ENCODE results near the gene DNAJC13.

The DNAJC13 gene

DNA sequence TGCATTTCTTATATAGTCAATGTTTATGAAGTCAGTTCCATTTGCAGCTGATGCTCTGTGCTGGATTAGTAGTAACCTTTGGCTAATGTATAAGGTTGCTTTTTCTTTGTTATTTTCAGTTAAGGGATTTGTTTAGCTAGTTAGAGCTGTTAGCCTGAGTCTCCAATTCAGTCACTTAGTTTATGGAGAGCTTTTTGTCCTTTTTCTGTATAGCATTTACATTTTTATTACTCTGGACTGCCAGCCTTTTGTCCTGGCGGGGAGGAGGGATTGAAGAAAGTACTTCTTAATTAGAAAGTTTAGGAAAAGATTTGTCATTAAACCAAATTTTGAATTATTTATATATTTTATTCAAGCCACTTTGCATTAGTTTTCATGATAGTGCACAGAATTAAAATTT, 52.0 kb downstream of the DNAJC13 start:
- no peak for DNase-seq

DNA sequence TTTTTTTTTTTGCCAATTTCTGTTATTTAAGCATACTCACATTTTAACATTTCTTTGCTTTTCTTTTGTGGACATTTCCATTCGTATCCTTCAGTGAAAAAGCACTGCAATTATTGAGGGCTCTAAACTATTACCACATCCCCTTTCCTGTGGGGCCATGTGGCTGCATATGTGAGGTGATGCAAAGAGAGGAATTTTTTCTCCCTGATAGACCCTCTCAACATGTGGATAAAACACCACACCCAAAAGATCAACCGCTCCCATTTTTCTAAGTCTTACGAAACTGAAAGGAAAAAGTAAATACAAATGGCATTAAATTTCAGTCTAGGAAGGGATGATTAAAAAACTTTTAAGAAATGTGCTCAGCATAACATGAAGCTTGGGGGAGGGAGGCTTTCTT, 68.8 kb downstream of the DNAJC13 start:
- no peak for DNase-seq

DNA sequence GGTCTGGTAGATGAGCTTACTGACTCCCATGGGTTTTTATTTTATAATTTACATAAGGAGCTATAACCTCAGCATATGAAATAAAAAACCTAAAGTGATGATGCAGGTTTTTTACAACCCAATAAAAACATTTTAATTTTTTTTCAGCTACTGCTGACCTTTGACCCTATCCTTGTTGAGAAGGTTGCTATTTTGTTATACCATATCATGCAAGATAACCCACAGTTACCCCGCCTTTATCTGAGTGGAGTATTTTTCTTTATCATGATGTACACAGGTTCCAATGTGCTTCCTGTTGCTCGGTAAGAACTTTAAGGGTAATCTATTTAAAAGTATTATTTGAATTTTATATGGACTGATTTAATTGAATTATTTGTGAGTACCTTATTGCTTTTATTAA, 70.8 kb downstream of the DNAJC13 start:
- no peak for DNase-seq

DNA sequence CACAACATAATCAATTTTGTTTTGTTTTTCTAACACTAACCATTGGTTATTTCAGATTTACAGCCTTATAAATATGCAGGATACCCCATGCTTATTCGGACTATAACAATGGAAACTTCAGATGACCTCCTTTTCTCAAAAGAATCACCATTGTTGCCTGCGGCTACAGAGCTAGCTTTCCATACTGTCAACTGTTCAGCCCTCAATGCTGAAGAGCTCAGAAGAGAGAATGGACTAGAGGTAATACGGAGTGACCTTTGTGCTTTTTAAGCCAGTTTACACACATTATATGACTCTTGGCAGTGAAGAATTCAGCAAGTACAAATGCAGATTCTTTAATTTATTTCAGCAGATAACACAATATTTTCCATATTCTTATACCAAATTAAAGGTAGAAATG, 81.8 kb downstream of the DNAJC13 start:
- DNase-seq, result no peak

DNA sequence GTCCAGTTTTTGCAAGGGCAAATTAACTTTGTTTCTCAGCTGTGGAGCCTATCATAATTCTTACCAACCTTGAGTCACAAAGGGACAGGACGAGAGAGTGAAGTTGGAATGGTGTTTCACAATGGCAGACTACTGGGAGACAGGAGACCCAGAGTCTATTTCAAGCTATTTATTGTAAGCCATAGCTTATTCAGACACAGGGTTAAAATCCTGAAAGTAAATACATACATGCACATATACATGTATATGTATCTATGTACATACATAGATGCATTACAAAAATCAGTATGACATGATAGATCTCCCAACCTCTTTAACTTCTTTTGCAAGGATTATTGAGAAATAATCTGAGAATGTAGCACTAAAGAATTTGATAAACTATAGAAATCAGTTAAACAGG, 86.3 kb downstream of the DNAJC13 start:
- no peak for DNase-seq

DNA sequence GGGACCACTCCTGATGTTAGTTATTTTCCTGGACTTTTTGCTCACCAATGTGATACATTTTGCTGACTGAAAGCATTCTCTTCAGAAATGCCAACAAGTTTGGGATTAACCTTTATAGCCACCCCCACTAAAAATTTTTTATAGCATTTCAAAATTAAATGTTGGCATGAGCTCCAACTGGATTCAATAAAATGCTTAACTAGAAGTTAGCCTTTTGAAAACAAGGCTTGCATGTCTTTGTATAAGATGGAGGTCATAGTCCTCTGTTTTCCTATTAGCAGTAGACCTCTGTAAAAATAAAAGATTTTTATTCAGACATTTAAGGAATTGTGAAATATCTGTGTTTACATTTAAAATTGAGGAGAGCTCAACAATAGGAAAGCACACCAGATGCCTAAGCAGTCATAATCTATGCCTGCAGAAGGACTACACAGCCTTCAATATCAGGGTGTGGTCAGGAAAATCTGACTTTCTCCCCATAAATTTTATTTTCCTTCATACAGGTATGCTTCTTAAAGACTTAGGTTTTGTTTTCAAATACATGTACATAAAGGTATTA, 87.2 kb downstream of the DNAJC13 start:
- DNase-seq, result no peak

DNA sequence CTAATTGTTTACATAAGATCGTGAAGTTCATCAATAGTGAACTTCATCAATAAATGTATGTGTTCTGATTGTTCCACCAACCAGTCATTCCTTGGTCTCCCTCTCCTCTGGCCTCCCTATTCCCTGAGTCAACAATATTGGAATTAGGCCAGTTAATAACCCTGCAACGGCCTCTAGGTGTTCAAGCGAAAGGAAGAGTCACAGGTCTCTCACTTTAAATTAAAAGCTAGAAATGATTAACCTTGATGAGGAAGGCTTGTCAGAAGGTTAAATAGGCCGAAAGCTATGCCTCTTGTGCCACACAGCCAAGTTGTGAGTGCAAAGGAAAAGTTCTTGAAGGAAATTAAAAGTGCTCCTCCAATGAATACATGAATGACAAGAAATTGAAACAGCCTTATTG, 90.4 kb downstream of the DNAJC13 start:
- no peak for DNase-seq

DNA sequence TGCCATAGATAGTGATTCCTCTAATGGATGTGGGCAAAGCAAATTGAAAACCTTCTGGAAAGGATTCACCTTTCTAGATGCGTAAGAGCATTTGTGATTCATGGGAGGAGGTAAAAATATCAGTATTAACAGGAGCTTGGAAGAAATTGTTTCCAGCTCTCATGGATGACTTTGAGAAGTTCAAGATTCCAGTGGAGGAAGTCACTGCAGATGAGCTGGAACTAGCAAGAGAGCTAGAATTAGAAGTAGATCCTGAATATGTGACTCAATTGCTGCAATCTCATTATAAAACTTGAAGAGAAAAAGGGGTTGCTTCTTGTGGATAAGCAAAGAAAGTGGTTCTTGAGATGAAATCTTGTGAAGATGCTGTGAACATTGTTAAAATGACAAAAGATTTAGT, 91.8 kb downstream of the DNAJC13 start:
- DNase-seq, result no peak

DNA sequence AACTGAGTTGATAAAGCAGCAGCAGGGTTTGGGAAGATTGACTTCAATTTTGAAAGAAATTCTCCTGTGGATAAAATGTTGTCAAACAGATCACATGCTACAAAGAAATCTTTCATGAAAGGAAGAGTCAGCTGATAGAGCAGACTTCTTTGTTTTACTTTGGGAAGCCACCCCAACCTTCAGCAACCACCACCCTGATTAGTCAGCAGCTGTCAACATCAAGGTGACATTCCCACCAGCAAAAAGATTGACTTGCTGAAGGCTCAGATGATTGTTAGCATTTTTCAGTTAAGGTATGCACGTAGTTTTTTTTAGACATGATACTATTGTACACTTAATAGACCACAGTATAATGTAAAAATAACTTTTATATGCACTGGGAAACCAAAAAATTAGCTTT, 92.2 kb downstream of the DNAJC13 start:
- no peak for DNase-seq

DNA sequence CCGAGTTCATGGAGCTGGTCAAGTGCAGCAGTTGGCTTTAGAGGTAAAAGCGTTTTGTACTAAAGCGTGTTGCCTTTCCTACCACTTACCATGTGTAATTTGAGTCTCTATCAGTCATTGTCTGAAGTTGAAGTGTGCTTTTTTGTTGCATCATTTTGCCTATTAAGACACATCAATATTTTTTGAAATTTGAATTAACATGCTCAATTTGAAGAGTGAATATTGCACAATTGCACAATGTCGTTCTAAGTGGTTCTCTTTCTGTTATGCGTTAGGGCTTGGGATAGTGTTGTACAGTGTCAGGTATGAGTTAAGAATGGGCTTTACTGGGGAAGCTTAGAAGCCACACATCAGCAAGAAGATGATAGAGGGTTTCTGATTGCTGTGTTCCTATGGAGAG, 95.8 kb downstream of the DNAJC13 start:
- no peak for DNase-seq

DNA sequence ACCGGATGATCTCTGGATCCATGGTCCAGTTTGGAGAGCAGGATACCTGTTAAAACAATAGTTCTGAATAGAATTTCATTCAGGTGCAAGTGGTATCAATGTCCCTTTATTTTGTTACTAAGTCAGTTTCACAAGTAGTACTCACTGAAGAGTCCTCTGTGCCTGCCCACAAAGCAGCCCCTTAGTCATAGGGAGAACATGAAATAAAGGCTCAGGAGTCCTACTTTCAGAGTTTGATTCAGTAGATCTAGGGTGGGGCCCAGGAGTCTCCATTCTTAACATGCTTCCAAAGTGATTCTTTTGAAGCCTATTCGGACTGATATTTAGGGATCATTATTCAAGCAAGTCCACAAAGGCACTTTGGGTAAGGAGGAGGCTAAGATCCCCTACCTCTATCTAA, 100.0 kb downstream of the DNAJC13 start:
- DNase-seq, result no peak

DNA sequence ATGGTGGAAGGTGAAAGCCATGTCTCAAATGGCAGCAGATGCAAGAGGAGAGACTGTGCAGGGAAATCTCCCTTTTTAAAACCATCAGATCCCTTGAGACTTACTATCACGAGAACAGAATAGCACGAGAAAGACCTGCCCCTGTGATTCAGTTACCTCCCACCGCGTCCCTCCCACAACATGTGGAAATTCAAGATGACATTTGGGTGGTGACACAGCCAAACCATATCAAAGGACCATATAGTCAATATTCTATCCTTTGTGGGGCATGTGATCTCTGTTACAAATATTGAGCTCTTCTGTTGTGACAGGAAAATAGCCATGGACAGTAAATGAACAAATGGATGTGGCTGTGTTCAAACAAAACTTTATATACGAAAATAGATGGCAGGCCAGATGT, 102.6 kb downstream of the DNAJC13 start:
- no peak for DNase-seq

DNA sequence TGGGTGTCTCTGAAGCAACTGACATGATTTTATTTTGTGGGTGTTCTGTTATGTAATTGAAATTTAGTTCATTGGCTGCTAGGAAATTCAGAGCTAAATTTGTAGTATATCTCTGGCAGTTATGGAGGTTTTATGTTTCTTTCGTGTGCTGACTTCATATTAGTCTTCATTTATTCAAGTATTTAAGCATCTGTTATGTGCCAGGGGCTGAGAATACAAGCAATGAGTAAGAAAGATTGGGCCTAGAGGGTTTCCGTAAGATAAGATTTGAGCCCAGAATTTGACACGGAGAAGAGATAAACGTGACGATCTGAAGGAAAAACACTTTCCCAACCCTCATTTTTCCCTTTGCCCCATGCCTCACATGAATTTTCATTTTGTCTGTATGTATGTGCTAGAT, 104.6 kb downstream of the DNAJC13 start:
- DNase-seq, result no peak

DNA sequence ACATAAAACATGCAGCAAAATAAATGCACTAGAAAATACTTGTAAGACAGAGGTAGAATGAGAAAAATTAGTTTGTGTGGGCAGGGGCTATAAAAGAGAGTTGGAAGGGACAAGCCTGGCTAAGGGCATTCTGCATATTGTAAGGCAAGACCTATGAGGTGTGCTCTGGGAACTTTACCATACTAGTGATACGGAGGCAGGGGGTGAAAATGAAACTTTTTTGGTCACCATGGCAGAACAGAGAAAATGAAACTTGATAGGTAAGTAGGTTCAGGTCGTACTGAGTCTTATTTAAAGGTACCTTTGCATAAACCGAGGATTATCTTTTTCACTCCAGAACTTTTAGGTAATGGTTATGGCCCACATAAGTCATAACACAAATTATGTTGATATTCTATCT, 105.1 kb downstream of the DNAJC13 start:
- DNase-seq, result no peak

DNA sequence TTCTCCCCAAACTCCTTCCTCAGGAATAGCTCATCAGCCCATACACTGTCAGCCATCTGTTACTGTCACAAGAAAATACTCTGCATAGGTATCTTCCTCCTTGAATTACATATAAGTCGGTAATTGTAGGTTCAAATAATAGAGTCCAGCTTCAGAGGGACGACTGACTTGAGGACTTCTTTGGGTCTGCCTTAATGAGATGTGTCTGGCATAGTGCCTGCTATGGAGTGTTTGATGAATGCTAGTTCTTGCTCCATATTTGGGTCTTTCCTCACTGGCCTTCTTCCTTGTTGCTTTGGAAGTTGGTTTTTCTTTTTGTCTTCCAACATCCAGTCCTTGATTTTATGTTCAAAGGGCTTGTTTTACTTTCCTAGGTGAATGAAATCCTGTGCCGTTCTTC, 113.3 kb downstream of the DNAJC13 start:
- no peak for DNase-seq

DNA sequence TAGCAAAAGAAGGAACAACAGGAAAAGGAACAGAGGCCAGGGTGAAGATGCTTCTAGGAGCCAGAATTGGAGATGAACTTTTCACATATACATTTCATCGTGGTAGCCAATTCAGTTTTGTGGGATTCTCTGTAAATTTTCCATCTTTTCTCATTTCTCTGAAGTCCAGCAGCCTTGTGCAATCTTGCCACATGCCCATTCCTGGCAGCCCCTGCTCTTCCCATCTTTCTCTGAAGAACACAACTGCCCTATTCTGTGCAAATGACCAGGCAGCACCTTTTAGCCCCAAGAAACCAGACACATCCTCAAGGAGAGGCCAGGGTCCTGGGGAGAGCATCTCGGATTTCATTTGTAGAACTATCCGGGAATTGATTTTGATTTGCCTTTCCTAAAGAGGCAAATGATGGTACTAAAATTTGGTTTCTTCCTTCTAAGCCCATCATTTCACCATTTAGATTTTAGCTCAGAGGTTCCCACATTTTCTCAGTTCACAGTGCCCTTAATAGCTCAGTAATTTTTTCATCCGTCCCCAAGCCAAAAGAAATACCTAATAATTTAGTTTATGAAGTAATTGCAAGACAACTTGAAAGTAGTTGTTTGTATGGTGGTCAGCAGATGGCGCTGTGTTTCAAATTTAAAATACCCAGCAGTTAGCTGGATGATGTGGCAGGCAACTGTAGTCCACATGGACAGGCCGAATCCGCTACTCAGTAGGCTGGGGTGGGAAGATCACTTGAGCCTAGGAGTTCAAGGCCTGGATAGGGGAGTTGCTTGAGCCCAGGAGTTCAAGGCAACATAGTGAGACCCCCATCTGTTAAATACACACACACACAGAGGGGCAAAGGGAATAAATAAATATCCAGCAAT, 118.5 kb downstream of the DNAJC13 start:
- peak; percentile 35 for DNase-seq

DNA sequence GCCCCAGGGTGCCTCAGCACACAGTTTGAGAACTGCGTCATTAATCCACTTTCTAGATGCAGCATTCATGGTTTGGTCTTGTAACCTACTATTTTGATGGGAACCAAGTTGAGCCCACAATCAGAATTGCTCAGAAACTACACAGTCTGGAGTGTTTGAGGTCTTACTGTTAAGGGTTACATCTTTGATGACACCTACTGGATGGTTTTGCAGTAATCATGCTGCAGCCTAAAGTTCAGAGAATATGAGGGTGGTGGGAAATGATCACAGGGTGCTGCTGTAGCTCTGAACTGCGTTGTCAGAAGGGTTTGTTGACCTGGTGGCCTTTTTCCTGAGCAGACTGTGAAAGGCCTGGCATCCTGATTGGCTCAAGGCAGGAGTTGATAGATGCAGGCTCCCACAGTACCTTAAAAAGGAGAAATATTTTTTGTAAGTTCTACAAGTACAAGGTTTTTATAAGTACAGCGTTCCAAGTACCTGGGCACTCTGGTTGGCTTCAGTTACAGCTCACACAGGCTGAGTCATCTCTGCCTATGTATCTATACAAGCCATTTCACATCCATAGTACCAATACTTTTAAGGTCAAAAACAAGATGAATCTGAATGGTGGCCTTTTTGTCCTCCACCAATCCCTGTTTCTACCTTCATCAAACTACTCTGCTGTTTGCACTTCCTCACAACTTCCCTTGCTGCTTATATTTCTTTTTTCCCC, 119.3 kb downstream of the DNAJC13 start:
- DNase-seq, result no peak

DNA sequence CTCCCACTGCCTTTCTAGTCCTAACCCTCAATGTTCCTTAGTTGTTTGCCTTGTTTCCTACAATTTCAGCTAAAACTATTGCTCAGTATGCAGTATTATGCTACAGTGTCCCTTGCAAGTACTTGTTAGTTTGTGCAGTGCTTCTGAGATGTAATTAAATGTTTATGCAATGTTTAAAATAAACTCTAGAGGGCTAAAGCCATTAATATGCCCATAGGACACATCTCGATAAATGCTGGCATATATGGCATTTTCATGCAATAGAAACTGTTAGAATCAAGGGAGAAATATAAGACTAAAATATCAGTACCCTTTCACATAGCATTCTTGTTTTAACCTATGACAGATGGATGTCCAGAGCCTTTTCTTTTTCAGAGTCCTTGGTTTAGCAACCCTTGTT, 120.0 kb downstream of the DNAJC13 start:
- DNase-seq, result no peak

DNA sequence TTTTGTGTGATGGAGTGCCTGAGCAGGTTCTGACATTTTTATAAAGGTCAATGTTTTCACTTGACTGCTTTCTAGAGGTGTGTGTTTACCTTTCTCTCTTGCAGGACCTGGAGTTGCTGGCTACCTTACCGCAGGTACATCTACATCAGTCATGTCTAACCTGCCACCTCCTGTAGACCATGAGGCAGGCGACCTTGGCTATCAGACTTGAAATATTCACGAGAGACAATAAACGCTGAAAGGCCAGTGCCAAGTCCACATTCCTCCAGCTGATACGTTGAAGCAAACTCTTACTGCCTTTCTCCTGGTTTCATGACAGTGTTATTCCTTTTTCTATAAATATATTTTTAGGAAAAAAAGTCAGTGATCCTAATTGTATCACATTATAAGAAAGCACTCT, 120.8 kb downstream of the DNAJC13 start:
- no peak for DNase-seq

DNA sequence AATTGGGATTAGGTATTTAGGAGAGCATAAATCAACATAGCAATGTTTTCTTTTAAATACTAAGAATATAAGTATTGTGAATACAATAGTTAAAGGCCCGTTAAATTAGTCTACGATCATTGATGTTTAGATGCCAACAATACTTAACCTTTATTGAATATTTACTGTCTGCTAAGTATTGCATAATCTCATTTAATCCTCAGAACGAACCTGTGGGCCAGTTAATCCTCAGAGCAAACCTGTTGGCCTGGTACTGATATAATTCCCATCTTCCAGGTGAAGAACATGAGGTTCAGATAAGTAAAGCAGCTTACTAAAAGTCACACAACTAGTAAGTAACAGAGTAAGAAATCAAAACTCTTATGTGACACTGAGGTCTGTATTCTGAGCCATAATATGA, 122.4 kb downstream of the DNAJC13 start:
- no peak for DNase-seq

DNA sequence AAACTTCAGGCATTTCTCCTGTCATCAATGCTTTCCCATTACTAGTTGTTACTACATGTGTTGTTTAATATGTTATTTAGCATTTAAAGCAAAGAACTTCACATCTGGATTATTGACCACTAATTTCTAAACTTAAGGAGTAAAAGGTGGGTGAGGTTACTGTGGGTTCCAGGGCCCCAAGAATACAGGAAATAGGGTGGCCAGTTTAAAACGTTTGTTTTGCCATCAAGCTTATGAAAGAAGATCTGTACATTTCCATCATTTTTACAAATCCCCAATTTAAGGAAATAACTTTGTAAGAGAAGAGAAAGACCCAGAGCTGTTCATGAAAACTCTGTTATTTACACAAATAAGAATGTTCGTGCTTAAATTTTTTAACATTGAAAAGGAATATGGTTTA, 125.3 kb downstream of the DNAJC13 start:
- no peak for DNase-seq

DNA sequence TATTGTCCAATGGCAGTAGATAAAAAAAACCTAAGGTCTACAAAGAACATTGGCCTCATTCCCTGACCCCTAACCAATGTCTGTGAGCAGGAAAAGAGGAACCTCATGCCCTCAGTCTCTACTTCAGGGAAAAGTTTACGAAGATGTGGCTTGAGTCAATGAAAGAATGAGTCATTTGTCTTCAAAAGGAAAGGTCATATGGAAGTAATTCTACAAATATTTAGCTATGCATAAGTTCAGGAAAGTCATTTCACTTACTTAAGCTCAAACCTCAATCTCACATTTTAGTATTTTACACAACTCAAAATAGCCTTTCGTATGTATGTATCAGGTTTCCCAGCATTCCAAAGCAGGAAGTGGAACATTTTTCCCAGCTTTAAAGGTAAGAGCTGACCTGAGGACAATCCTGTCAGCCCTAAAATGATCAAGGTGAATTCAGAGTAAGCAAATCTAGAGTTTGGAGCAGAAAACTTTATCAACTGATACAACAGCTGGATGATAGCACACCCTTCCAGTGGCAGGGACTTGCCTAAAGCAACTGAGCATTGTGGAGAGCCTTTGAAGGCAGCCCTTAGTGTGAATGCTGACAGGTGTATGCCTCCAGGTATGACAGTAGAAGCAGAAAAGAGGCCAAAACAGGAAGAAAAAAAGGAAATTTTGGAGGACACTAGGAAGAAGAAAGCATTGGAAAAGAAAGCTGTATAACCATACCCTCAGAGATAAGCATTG, 125.9 kb downstream of the DNAJC13 start:
- DNase-seq, result no peak

DNA sequence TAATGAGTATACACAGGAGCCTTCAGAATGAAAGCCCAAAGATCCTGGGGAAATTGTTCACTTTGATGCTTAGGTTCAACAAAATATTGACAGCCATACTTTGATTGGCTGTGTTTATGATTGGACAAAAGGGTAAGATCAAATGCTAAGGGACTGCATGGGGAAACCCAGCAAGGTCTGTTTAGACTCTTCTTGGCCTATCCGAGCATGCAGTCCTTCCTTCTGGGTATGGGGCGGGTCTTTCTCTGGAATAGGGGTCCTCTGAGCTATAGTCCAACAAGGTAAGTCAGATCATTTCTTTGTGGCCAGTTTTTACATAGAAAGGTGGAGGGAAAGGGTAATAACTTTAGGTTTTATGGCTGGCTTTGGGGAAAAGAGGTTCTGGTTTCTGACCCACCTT, 126.8 kb downstream of the DNAJC13 start:
- no peak for DNase-seq

DNA sequence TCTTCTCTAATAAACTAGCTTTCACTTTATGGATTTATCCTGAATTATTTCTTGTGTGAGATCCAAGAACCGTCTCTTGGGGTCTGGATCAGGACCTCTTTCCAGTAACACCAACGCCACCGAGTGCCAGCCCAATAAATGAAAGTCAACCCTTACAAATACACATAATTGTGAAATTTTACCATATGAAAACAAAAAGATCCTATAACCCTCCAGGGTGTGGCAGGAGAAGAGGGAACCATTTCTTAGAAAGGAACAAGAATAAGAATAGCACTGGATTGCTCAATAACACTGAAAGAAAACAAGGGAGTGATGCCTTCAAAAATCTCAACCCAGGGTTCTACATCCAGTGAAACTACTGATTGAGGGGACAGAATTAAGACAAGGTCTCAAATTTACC, 128.2 kb downstream of the DNAJC13 start:
- no peak for DNase-seq
